GM12891 (cell line): ENCODE results near the gene ADO.
A peak's percentile ranks its signal among the peaks of the same experiment; 100 is the strongest.

Experiments used
- DNase-seq: peaks from one replicate; pipeline ENCODE4 v3.0.0; 2011; ENCODE audit warnings: low spot score; ENCODE audit not compliant: insufficient read length
- FAIRE-seq: peaks from 2 replicates; lab custom pipeline; 2011; peaks lifted over from hg19 to GRCh38; lab: Jason Lieb, UNC
- PAX5 ChIP-seq: IDR thresholded peaks from 2 replicates; pipeline ENCODE4 v1.6.1; 2011; ENCODE audit warnings: low read length, moderate library complexity, mild to moderate bottlenecking; ENCODE audit not compliant: insufficient read depth, severe bottlenecking
- POLR2A ChIP-seq: IDR thresholded peaks from 2 replicates; pipeline ENCODE4 v1.6.1; 2011; ENCODE audit warnings: low read depth, low read length, control low read depth
- POLR2AphosphoS5 ChIP-seq: IDR thresholded peaks from 2 replicates; pipeline ENCODE4 v1.6.1; 2011; ENCODE audit warnings: low read depth, low read length, control low read depth
- POU2F2 ChIP-seq: IDR thresholded peaks from 2 replicates; pipeline ENCODE4 v1.6.1; 2011; ENCODE audit warnings: low read depth, mild to moderate bottlenecking, control low read depth, low read length, moderate library complexity
- SPI1 ChIP-seq: IDR thresholded peaks from 2 replicates; pipeline ENCODE4 v1.6.1; 2011; ENCODE audit warnings: low read depth, low read length, control low read depth
- TAF1 ChIP-seq: IDR thresholded peaks from 2 replicates; pipeline ENCODE4 v1.6.1; 2011; ENCODE audit warnings: low read depth, low read length, control low read depth

Gene ADO

DNA sequence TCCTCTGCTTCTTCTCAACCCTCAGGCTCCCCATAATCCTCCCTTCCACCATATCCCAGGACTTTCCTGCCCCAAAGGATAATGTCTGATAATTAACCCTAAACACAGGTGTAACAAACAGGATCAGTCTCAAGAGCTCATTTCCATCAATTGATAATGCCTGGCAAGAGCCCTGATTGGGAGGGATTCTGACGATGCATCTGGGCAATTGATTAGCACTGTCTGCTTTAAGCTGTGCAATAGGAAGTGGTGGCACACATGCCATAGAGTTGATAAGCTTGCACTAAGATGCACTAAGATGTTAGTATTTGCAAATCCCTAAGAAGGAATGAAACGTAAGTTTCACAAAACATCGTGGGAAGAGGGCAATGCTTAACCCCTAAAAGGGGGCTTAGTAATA lies 39.1 kb downstream of the ADO start:
- peak; percentile 56 for FAIRE-seq
- no peak for TF ChIP-seq POLR2A
- no peak for TF ChIP-seq POU2F2
- no peak for TF ChIP-seq TAF1
- no peak for DNase-seq

DNA sequence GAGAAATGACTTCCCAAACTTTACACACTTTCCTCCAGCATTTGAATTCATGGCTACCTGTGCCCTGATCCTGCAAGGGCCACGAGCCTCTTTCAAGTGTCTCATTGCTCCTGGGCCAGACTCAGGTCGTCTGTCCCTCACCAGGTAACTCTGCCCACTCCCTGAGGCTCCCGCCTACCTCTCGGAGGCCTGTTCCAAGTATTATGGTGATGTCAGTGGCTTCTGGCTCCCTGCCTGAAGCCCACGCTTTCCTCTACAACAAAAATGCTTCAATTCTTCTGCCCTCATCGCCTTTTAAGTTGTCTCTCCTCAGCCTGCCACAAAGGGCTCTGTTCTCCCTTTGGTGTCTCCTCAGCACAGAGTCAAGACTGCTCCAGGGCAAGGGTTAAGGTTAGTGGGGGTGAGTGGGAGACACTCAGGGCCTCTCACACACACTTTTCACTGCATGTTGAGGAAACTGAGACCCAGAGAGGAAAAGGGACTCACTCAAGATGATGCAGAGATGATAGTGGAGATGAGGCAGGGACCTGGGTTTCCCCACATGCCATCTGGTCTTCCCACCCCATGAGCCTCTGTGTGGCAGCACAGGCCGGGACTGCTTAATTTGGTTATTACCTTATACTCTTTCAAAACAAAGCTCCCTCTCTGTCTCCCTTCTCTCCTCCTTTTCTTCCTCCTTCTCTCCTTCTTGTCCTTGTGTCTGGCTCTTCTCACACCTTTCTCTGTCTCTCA lies 39.9 kb downstream of the ADO start:
- TF ChIP-seq POU2F2 (no peak), SPI1 (no peak), TAF1 (no peak), POLR2AphosphoS5 (no peak), POLR2A (no peak), PAX5 (no peak)
- no peak for DNase-seq
- no peak for FAIRE-seq

DNA sequence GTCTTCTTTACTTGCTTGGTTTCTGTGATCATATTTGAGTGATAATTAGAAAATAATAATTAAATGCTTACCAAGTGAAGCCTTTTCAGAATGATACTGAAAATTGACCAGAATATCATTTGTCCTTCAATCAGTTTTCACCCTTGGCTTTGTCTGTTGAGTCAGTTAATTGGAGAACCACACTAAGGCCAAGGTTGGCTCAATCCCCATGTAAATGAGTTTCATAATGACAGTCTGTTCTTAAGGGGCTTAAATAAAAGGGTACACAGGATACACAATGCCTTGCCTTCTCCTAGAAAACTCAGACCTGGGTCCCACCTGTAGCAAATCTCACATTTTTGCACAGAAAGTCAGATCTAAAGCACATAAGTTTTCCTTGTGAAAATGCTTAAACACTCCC lies 42.9 kb downstream of the ADO start:
- DNase-seq (no peak), FAIRE-seq (no peak)
- TF ChIP-seq POLR2A, result no peak
- no peak for TF ChIP-seq PAX5
- no peak for TF ChIP-seq POLR2AphosphoS5
- no peak for TF ChIP-seq SPI1
- TF ChIP-seq TAF1, result no peak
- 0 out of 2 replicates have a peak, but pooled peaks have one; percentile 19 for TF ChIP-seq POU2F2

DNA sequence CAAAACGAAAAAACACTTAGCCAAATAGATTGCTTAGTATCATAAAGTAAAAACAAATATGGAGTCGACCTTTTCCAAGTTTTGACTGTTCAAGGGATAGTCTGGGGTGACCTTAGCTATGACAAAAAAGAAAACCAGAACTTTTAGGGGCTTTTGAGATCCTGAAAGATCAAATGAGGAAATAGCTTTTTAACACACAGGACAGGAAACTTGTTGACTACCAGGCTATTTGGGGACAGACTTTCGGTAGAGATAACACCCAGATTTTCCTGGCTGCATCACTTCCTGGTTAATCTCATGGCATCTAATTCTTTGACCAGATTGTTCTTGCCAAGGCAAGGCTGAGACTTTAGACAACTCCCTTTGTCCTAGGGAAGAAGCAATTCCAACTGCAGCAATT lies 46.1 kb downstream of the ADO start:
- TF ChIP-seq POLR2A, result no peak
- no peak for TF ChIP-seq PAX5
- no peak for TF ChIP-seq POLR2AphosphoS5
- no peak for TF ChIP-seq POU2F2
- TF ChIP-seq SPI1, result peak; percentile 41; the same call in 1 of the 2 replicates
- DNase-seq (no peak), FAIRE-seq (peak; percentile 31)

DNA sequence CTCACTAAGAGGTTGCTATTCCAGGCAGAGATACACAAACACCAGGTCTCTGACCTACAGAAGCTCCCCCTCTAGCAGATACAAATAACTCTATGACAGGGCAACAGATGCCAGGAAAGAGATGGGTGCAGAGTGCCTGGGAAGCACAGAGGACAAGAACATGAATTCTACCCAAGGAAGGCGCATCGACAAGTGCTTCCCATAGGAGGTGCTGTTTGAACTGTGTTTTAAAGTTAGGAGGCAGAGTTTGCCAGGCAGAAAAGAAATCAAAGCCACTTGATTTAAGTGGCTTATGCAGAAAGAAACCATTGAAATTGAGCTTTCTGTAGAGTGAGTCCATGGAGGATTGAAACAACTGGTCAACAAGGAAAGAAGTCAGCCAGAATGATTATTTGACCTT lies 46.9 kb downstream of the ADO start:
- FAIRE-seq, result no peak
- TF ChIP-seq POLR2AphosphoS5 (no peak), PAX5 (no peak), POU2F2 (no peak), TAF1 (no peak), POLR2A (no peak), SPI1 (no peak)
- DNase-seq, result no peak

DNA sequence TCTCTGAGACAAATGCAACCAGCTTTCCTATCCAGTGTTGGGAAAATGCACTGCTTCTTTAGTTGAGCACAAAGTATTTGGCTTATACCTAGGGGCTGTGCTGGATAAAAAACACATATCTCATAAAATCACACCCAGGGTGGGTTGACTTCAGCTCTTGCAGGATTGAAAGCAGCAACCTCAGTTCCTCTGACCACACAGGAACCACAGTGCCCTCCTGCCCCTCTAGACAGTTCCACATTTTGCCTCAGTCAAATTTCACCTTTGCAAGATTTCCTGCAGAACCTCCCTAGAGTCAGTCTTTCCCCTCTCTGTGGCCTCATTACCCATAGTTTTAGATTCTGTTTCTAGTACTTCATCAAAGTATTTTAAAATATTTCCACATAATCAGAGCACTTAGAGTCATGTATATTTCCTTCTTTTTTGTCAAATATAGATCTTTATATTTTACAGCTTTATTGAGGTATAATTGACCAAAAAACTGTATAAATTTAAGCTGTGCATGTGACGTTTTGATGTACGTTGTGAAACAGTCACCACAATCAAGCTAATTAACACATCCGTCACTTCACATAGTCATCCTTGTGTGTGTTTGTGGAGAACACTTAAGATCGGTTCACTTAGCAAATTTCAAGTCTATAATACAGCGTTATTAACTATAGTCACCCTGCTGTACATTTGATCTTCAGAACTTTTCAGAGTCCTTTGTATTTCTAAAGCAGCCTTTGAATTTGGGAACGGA lies 48.6 kb downstream of the ADO start:
- FAIRE-seq (peak; percentile 86), DNase-seq (no peak)
- TF ChIP-seq POU2F2 (peak; percentile 58; the same call in 1 of the 2 replicates), SPI1 (peak; percentile 78), PAX5 (peak; percentile 56), POLR2A (no peak), TAF1 (no peak), POLR2AphosphoS5 (no peak)

DNA sequence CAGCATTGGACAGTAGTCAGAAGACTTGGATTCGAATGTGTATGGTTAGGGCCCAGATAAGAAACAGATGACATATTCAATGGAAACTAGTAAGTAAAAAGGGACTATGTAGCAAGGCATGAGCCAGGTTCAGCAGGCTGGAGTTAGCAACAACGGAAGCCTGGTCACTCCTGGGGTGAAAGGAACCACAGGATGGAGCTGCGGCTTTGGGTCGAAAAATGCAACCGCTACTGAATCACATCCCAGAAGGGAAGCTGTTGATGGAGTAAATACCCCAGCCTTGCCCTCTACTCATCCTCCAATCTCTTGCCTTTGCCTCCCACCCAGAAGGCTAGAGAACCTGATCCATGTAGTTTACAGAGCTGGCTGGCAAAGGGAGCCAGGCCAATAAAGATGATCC lies 49.2 kb downstream of the ADO start:
- FAIRE-seq (peak; percentile 52), DNase-seq (no peak)
- TF ChIP-seq POLR2A (no peak), POU2F2 (no peak), PAX5 (no peak), TAF1 (no peak), POLR2AphosphoS5 (no peak)

DNA sequence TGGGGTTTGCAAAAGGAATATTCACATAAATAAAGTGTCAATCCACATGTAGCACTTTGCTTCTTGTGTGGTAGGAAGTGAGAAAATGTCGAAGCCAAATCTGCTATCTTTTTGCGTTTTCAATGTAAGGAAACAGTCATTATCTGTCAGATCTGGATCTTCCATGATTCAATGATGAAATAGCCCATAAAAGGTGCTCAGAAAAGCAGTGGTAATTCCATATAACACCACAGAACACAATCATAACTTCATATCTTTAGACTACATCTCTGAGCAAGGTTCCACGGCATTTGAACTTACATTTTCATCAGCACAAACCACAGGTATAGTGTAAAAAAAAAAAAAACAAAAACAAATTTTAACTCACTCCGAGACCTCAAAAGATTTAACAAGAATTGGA lies 51.5 kb downstream of the ADO start:
- FAIRE-seq (no peak), DNase-seq (no peak)
- TF ChIP-seq SPI1 (no peak), POU2F2 (no peak), PAX5 (no peak), POLR2AphosphoS5 (no peak), TAF1 (no peak), POLR2A (no peak)
